ENCODE data around the gene CD34.
"Not testable (repeated sequence)": the region's sequence is repeated elsewhere in the genome, so short reads cannot be mapped to it uniquely, and the experiment has no call there.

CD34 gene

GRCh38 chr1:207896547-207896946 lies 14.4 kb downstream of the CD34 start:
- no peak for DNase-seq

GRCh38 chr1:207894704-207895103 lies 16.2 kb downstream of the CD34 start:
- DNase-seq = no peak

- DNase-seq = no peak
Observed at GRCh38 chr1:207893737-207894582, 17.0 kb downstream of the CD34 start.

GRCh38 chr1:207892764-207893163 lies 18.2 kb downstream of the CD34 start:
- DNase-seq = no peak

- DNase-seq = no peak
Observed at GRCh38 chr1:207891148-207891547, 19.8 kb downstream of the CD34 start.

- peak; percentile 72 for DNase-seq
Observed at GRCh38 chr1:207890136-207890738, 20.7 kb downstream of the CD34 start.

GRCh38 chr1:207888652-207889051 lies 22.3 kb downstream of the CD34 start:
- DNase-seq = peak; percentile 57

- DNase-seq = no peak
Observed at GRCh38 chr1:207887542-207888201, 23.3 kb downstream of the CD34 start.

GRCh38 chr1:207886227-207886626 lies 24.7 kb downstream of the CD34 start:
- DNase-seq = no peak

- DNase-seq = peak; percentile 81
Observed at GRCh38 chr1:207885129-207886032, 25.5 kb downstream of the CD34 start.

GRCh38 chr1:207884266-207885029 lies 26.5 kb downstream of the CD34 start:
- no peak for DNase-seq

- no peak for DNase-seq
Observed at GRCh38 chr1:207883660-207884250, 27.2 kb downstream of the CD34 start.

GRCh38 chr1:207883104-207883651 lies 27.7 kb downstream of the CD34 start:
- no peak for DNase-seq

- DNase-seq = no peak
Observed at GRCh38 chr1:207882692-207883091, 28.2 kb downstream of the CD34 start.

- no peak for DNase-seq
Observed at GRCh38 chr1:207878939-207879338, 32.0 kb downstream of the CD34 start.

- not testable (repeated sequence) for DNase-seq
Observed at GRCh38 chr1:207877914-207878313, 33.0 kb downstream of the CD34 start.

- no peak for DNase-seq
Observed at GRCh38 chr1:207876131-207876530, 34.8 kb downstream of the CD34 start.

GRCh38 chr1:207875532-207875931 lies 35.4 kb downstream of the CD34 start:
- no peak for DNase-seq

GRCh38 chr1:207873055-207873890 lies 37.7 kb downstream of the CD34 start:
- no peak for DNase-seq

GRCh38 chr1:207872621-207873020 lies 38.3 kb downstream of the CD34 start:
- no peak for DNase-seq

Data from HCEC 1CT (cell line).